Measurements from ENCODE around the gene DMD. TPM values are rescaled to one million over a fixed set of nuclear protein-coding genes. Genes with fewer than 3 reads are reported as not detected.

DMD gene
- total and polyA plus RNA-seq, 4 donors, result 3.9 to 73.8 (median 11.2) TPM

DNA sequence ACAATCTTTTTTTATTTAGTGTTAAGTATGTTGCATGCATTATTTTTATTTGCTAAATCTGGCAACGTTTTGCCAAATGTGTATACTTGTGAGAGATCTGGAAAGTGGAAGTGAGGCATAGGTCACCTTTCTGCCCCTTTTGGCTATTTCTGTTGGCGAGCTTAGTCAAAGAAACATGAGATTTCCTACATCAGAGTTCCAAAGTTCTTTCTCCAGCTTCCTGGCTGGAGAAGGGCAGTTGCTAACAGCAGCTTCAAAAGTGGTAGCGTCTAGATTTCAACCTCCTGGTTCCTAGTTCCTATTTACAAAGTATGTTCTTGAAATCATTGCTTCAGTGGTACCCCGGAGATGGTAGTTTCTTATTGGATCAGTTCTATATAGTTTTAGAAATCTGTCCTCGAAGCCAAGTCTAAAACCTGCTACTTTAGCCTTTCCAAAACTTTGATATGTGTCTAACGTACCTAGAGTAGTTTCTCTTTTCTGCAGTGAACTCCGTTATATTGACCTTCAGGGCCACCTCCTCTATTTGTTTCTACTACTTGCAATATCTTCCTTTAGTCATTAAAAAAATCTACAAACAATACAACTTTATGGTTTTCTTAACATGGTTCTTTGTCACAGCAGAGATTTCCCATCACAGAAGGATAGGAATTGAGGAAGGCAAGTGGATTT is 1683.8 kb downstream of the DMD start:
- Histone ChIP-seq H3K9me3 (ENCODE audit: control insufficient read depth in 4 of 4, insufficient read depth in 3 of 4, low read length in 3 of 4) (no peaks in the 10 kb centered on the region), H3K4me3 (no peak overlapping the region), H3K4me1 (ENCODE audit: control insufficient read depth in 5 of 5, insufficient read depth in 5 of 5, low read length in 5 of 5) (no peaks in the 10 kb centered on the region), H3K36me3 (ENCODE audit: control insufficient read depth in 4 of 4, insufficient read depth in 4 of 4, low read length in 4 of 4) (no peaks in the 10 kb centered on the region), H3K27me3 (ENCODE audit: control insufficient read depth in 3 of 3, insufficient read depth in 3 of 3, low read length in 2 of 3) (peaks cover 0 to 5% (median 0%) of the 10 kb centered on the region in 3 donors), H3K9ac (ENCODE audit: insufficient read depth in 1 of 2, low read length in 2 of 2) (no peak overlapping the region), H3K27ac (ENCODE audit: low read depth in 1 of 2, low read length in 1 of 2) (no peak overlapping the region)
- 68 to 87% methylated on average over 7 of the region's 7 CpGs for WGBS, 2 donors
- no peak for ATAC-seq (ENCODE audit: insufficient read depth, low FRiP score)
- no peak for DNase-seq
- TF ChIP-seq CTCF (IDR thresholded peaks at IDR 0.05; ENCODE audit: control extremely low read depth, extremely low read depth), result no peak

- no peak for TF ChIP-seq CTCF (IDR thresholded peaks at IDR 0.05; ENCODE audit: control extremely low read depth, extremely low read depth)
- no peak for DNase-seq
- Histone ChIP-seq H3K9me3 (ENCODE audit: control insufficient read depth in 4 of 4, insufficient read depth in 3 of 4, low read length in 3 of 4) (no peaks in the 10 kb centered on the region), H3K9ac (ENCODE audit: insufficient read depth in 1 of 2, low read length in 2 of 2) (no peak overlapping the region), H3K36me3 (ENCODE audit: control insufficient read depth in 4 of 4, insufficient read depth in 4 of 4, low read length in 4 of 4) (no peaks in the 10 kb centered on the region), H3K27ac (ENCODE audit: low read depth in 1 of 2, low read length in 1 of 2) (no peak overlapping the region), H3K4me3 (no peak overlapping the region), H3K4me1 (ENCODE audit: control insufficient read depth in 5 of 5, insufficient read depth in 5 of 5, low read length in 5 of 5) (no peaks in the 10 kb centered on the region), H3K27me3 (ENCODE audit: control insufficient read depth in 3 of 3, insufficient read depth in 3 of 3, low read length in 2 of 3) (peaks cover 0 to 5% (median 0%) of the 10 kb centered on the region in 3 donors)
- WGBS, 2 donors, result 67 to 69% methylated on average over 7 of the region's 7 CpGs
- ATAC-seq (ENCODE audit: insufficient read depth, low FRiP score), result no peak
These were observed 1687.3 kb downstream of the DMD start for GRCh38 chrX:31523884-31524536.

GRCh38 chrX:31522760-31523159 is 1688.6 kb downstream of the DMD start:
- no peak for DNase-seq
- Histone ChIP-seq H3K9me3 (ENCODE audit: control insufficient read depth in 4 of 4, insufficient read depth in 3 of 4, low read length in 3 of 4) (no peaks in the 10 kb centered on the region), H3K4me1 (ENCODE audit: control insufficient read depth in 5 of 5, insufficient read depth in 5 of 5, low read length in 5 of 5) (no peaks in the 10 kb centered on the region), H3K36me3 (ENCODE audit: control insufficient read depth in 4 of 4, insufficient read depth in 4 of 4, low read length in 4 of 4) (no peaks in the 10 kb centered on the region), H3K4me3 (no peak overlapping the region), H3K27me3 (ENCODE audit: control insufficient read depth in 3 of 3, insufficient read depth in 3 of 3, low read length in 2 of 3) (peaks cover 0 to 5% (median 0%) of the 10 kb centered on the region in 3 donors), H3K27ac (ENCODE audit: low read depth in 1 of 2, low read length in 1 of 2) (no peak overlapping the region), H3K9ac (ENCODE audit: insufficient read depth in 1 of 2, low read length in 2 of 2) (no peak overlapping the region)
- 71 to 80% methylated on average over 7 of the region's 7 CpGs for WGBS, 2 donors
- TF ChIP-seq CTCF (IDR thresholded peaks at IDR 0.05; ENCODE audit: control extremely low read depth, extremely low read depth), result no peak
- ATAC-seq (ENCODE audit: insufficient read depth, low FRiP score), result no peak

Measured in lung (tissue), 12 donors.